T-helper 2 cell treated with Interferon-gamma antibody and Interleukin-4, amounts not matched to agents 100 ng/mL and 5 ng/mL, for 36 hours (primary cell): Measurements from ENCODE around the gene HOXA4. TPM values are rescaled to one million over a fixed set of nuclear protein-coding genes. Genes with fewer than 3 reads are reported as not detected.

Source experiments
- total RNA-seq: library from RNA; stranded (reverse); gene quantifications from 2 replicates; pipeline ENCODE4 v1.2.3, GENCODE V29; 2022

The HOXA4 gene
- total RNA-seq, 1 donor from 2014 or later, result 0.16 TPM

Other genes starting within 250 kb of the HOXA4 start
- gene HOXA1, start 34.8 kb downstream of the HOXA4 start, total RNA-seq, result 0.41 and 0.50 TPM in 2 replicates
- gene HOXA2, start 28.1 kb downstream of the HOXA4 start, total RNA-seq, result not detected in 2 replicates
- not detected in 2 replicates for gene HOXA5, start 12.9 kb upstream of the HOXA4 start, total RNA-seq
- not detected in 2 replicates for gene HOXA6, start 17.0 kb upstream of the HOXA4 start, total RNA-seq
- 0.34 TPM in 1 of 2 replicates, not detected in the other for gene HOXA3, start 21.8 kb upstream of the HOXA4 start, total RNA-seq
- gene HOXA7, start 25.9 kb upstream of the HOXA4 start, total RNA-seq, result not detected in 2 replicates
- not detected in 2 replicates for gene HOXA9, start 34.8 kb upstream of the HOXA4 start, total RNA-seq
- gene HOXA10, start 43.6 kb upstream of the HOXA4 start, total RNA-seq, result 0.11 TPM in 1 of 2 replicates, not detected in the other
- gene HOXA11, start 54.5 kb upstream of the HOXA4 start, total RNA-seq, result not detected in 2 replicates
- gene HOXA13, start 69.3 kb upstream of the HOXA4 start, total RNA-seq, result not detected in 2 replicates
- gene EVX1, start 112.0 kb upstream of the HOXA4 start, total RNA-seq, result not detected in 2 replicates